HepG2 (cell line): ENCODE measurements around the gene ELN. TPM values are rescaled to one million over a fixed set of nuclear protein-coding genes. Genes with fewer than 3 reads are reported as not detected.

Source experiments
- ATAC-seq: fragments of 200-7000 bp; cut with Tn5 transposase; 3 replicates; pipeline ENCODE4 v1.9.1; 2020; ENCODE audit warnings: mild to moderate bottlenecking, moderate library complexity
- BruUV-seq: library from RNA; stranded (reverse); fragments of 400-500 nt; replicated peaks from 2 replicates; lab custom pipeline; 2021; lab: Mats Ljungman, UMichigan
- CTCF ChIA-PET: fragments of 300-600 bp; formaldehyde crosslinking; extraction: SDS; loops from one replicate; lab custom pipeline; 2021; ENCODE audit warnings: low total read pairs, inconsistent platforms, low intra/inter-chr PET ratio; lab: Yijun Ruan, JAX
- POLR2A ChIA-PET: fragments of 350-600 bp; sonication (Branson Sonifier 250); formaldehyde crosslinking; loops from one replicate; lab custom pipeline; 2020; ENCODE audit warnings: antibody characterized with exemption, inconsistent platforms; lab: Yijun Ruan, JAX
- DNase-seq: peaks from one replicate; pipeline ENCODE4 v3.0.0-alpha.2; 2015; ENCODE audit warnings: low spot score
- FAIRE-seq: peaks from 3 replicates; lab custom pipeline; 2011; peaks lifted over from hg19 to GRCh38; lab: Jason Lieb, UNC
- H2AFZ ChIP-seq: one replicate; pipeline ENCODE4 v1.6.1; 2011; ENCODE audit warnings: low read length, inconsistent platforms
- H3K27ac ChIP-seq: fragments of 300-600 bp; 3 replicates; pipeline ENCODE4 v1.8.0; 2011; ENCODE audit warnings: mixed run types, mild to moderate bottlenecking, mixed read lengths, low read length, inconsistent platforms; ENCODE audit not compliant: insufficient read depth; ENCODE audit errors: extremely low read length
- H3K27me3 ChIP-seq, 2 experiments: fragments of 200-600 bp in 1 of 2; 2 replicates in 1 of 2; 3 replicates in 1 of 2; pipeline versions ENCODE4 v1.6.0 to v1.8.0; 2011; ENCODE audit warnings: low read length in 2 of 2, mild to moderate bottlenecking in 2 of 2, moderate library complexity in 2 of 2, inconsistent platforms in 1 of 2; ENCODE audit not compliant: insufficient read depth in 2 of 2, control insufficient read depth in 1 of 2
- H3K36me3 ChIP-seq, 2 experiments: fragments of 200-600 bp in 1 of 2; replicated peaks in 1 of 2; 2 replicates in 1 of 2; 3 replicates in 1 of 2; pipeline versions ENCODE4 v1.5.1 to v1.8.0; 2011; ENCODE audit warnings: low read length in 2 of 2, inconsistent platforms in 1 of 2; ENCODE audit not compliant: insufficient read depth in 2 of 2, control insufficient read depth in 1 of 2
- H3K4me1 ChIP-seq: 2 replicates; pipeline ENCODE4 v1.5.1; 2012; ENCODE audit warnings: low read length, inconsistent platforms; ENCODE audit not compliant: insufficient read depth
- H3K4me2 ChIP-seq: 2 replicates; pipeline ENCODE4 v1.6.0; 2011; ENCODE audit warnings: low read depth, low read length, inconsistent platforms
- H3K4me3 ChIP-seq, 3 experiments: fragments of 200-600 bp in 1 of 3; sonication (generic), shearing (Covaris generic) in 1 of 3; replicated peaks in 1 of 3; 2 replicates each; pipeline ENCODE4 v1.5.1; 2011 to 2016; ENCODE audit warnings: low read length in 3 of 3, inconsistent platforms in 2 of 3, low read depth in 2 of 3, mild to moderate bottlenecking in 2 of 3, control low read depth in 1 of 3, mixed read lengths in 1 of 3; ENCODE audit not compliant: insufficient read depth in 1 of 3
- H3K79me2 ChIP-seq: one replicate; pipeline ENCODE4 v1.6.1; 2011; ENCODE audit warnings: low read length, inconsistent platforms; ENCODE audit not compliant: insufficient read depth
- H3K9ac ChIP-seq: 2 replicates; pipeline ENCODE4 v1.6.0; 2011; ENCODE audit warnings: mild to moderate bottlenecking, low read depth, low read length, inconsistent platforms; ENCODE audit not compliant: insufficient read depth
- H3K9me3 ChIP-seq: 2 replicates; pipeline ENCODE4 v1.5.1; 2012; ENCODE audit warnings: mild to moderate bottlenecking, low read length
- H4K20me1 ChIP-seq: 2 replicates; pipeline ENCODE4 v1.6.0; 2011; ENCODE audit warnings: inconsistent platforms, mild to moderate bottlenecking, low read length, moderate library complexity; ENCODE audit not compliant: insufficient read depth
- HNRNPL ChIP-seq: fragments of 200-400 bp; formaldehyde crosslinking; IDR thresholded peaks from 2 replicates; pipeline ENCODE4 v1.6.1; 2017; ENCODE audit warnings: mild to moderate bottlenecking, low read depth, low read length
- KMT2A ChIP-seq: sonication (generic); formaldehyde crosslinking; IDR thresholded peaks from 2 replicates; pipeline ENCODE4 v1.4.0; 2020; ENCODE audit warnings: missing genetic modification reagents
- NFYC ChIP-seq: IDR thresholded peaks from 2 replicates; pipeline ENCODE4 v1.6.1; 2016; ENCODE audit warnings: missing genetic modification reagents, missing compliant biosample characterization
- REXO4 ChIP-seq: sonication (generic); formaldehyde crosslinking; IDR thresholded peaks from 2 replicates; pipeline ENCODE4 v1.8.0; 2022; ENCODE audit warnings: missing genetic modification reagents, mild to moderate bottlenecking, borderline replicate concordance
- SIN3A ChIP-seq: IDR thresholded peaks from 2 replicates; pipeline ENCODE4 v1.6.1; 2011; ENCODE audit warnings: low read depth, mild to moderate bottlenecking, control low read depth, low read length, borderline replicate concordance
- SP5 ChIP-seq: IDR thresholded peaks from 2 replicates; pipeline ENCODE4 v1.6.1; 2016; ENCODE audit warnings: low read depth, borderline replicate concordance
- ZNF329 ChIP-seq: sonication (generic); formaldehyde crosslinking; IDR thresholded peaks from 2 replicates; pipeline ENCODE4 v1.9.0; 2021; ENCODE audit warnings: low read depth, mild to moderate bottlenecking, missing genetic modification reagents
- ZNF460 ChIP-seq: sonication (generic); formaldehyde crosslinking; IDR thresholded peaks from 2 replicates; pipeline ENCODE4 v1.5.1; 2020; ENCODE audit warnings: missing genetic modification reagents, mild to moderate bottlenecking, borderline replicate concordance
- ZNF530 ChIP-seq: sonication (generic); formaldehyde crosslinking; IDR thresholded peaks from 2 replicates; pipeline ENCODE4 v1.5.0; 2020; ENCODE audit warnings: low read depth, mild to moderate bottlenecking, missing genetic modification reagents
- ZNF7 ChIP-seq: IDR thresholded peaks from 2 replicates; pipeline ENCODE4 v1.6.1; 2016; ENCODE audit warnings: missing biosample characterization, missing genetic modification reagents
- WGBS: methylation state at CpG from one replicate; pipeline ENCODE4 v1.1.6; 2017; ENCODE audit warnings: low lambda C conversion rate; 5-methylcytosine and 5-hydroxymethylcytosine counted together
- in situ Hi-C: cut with HindIII; loops from 2 replicates; pipeline ENCODE4 v1.10.0; 2017; ENCODE audit warnings: low pct_unique_long_range_greater_than_20kb; ENCODE audit not compliant: extremely low pct_ligation_motif_present
- intact Hi-C: fragments of 100-400 bp; cut with micrococcal nuclease; formaldehyde crosslinking; loops from one replicate; pipeline ENCODE4 v1.10.0; 2022; ENCODE audit not compliant: unreplicated experiment
- polyA plus RNA-seq, 8 experiments: library from polyadenylated mRNA; depleted of rRNA in 3 of 8; stranded (reverse) in 7 of 8; unstranded in 1 of 8; fragments of >200 nt; fragmentation: Illumina TruSeq in 4 of 8; extraction: Trizol in 4 of 8; gene quantifications; 2 replicates each; pipeline versions ENCODE4 v1.2.1 to v1.2.3, GENCODE V29; 2011 to 2016; ENCODE audit warnings: low read depth in 4 of 8, missing spikeins in 1 of 8, mixed read lengths in 1 of 8; ENCODE audit not compliant: insufficient read depth in 1 of 8
- total RNA-seq, 5 experiments: library from RNA; depleted of rRNA; stranded (reverse); fragments of >200 nt; fragmentation: Illumina TruSeq; extraction: Trizol; gene quantifications; 2 replicates each; pipeline ENCODE4 v1.2.3, GENCODE V29; 2016; ENCODE audit warnings: low read depth in 1 of 5
- TF ChIP-seq, protein P1 (sequence below): sonication (generic); formaldehyde crosslinking; IDR thresholded peaks from 2 replicates; pipeline ENCODE4 v1.4.0; 2020; ENCODE audit warnings: mild to moderate bottlenecking, missing genetic modification reagents
- TF ChIP-seq, protein P2 (sequence below): sonication (generic); formaldehyde crosslinking; IDR thresholded peaks from 2 replicates; pipeline ENCODE4 v1.5.0; 2020; ENCODE audit warnings: missing genetic modification reagents, mild to moderate bottlenecking, borderline replicate concordance
- TF ChIP-seq, protein P3 (sequence below): IDR thresholded peaks from 2 replicates; pipeline ENCODE4 v1.6.1; 2016; ENCODE audit warnings: low read depth, control low read depth

Gene ELN
- total and polyA plus RNA-seq, 2 of the 13 experiments (the other 11 are each of a cell fraction or from before 2014, with no cell fraction given): 0.15 to 0.37 TPM

DNA sequence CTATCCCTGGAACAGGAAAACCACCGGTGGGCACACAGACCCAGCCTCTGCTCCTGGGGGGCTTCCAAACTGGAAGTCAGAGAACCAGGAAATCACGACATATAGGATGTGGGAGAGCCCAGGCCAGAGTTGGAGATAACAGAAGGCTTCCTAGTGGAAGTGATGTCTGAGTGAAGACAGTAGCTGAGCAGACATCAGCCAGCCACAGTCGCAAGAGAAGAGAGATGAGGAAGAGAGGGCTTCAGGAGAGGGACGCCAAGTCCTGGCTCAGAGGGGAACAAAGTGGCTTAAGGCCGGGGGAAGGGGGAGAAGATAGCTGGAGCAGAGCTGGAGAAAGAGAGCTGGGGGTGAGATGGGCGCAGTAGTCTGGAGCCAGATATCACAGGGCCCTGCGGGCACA is 30.9 kb upstream of the ELN start (continued):
- TF ChIP-seq, protein P1, sequence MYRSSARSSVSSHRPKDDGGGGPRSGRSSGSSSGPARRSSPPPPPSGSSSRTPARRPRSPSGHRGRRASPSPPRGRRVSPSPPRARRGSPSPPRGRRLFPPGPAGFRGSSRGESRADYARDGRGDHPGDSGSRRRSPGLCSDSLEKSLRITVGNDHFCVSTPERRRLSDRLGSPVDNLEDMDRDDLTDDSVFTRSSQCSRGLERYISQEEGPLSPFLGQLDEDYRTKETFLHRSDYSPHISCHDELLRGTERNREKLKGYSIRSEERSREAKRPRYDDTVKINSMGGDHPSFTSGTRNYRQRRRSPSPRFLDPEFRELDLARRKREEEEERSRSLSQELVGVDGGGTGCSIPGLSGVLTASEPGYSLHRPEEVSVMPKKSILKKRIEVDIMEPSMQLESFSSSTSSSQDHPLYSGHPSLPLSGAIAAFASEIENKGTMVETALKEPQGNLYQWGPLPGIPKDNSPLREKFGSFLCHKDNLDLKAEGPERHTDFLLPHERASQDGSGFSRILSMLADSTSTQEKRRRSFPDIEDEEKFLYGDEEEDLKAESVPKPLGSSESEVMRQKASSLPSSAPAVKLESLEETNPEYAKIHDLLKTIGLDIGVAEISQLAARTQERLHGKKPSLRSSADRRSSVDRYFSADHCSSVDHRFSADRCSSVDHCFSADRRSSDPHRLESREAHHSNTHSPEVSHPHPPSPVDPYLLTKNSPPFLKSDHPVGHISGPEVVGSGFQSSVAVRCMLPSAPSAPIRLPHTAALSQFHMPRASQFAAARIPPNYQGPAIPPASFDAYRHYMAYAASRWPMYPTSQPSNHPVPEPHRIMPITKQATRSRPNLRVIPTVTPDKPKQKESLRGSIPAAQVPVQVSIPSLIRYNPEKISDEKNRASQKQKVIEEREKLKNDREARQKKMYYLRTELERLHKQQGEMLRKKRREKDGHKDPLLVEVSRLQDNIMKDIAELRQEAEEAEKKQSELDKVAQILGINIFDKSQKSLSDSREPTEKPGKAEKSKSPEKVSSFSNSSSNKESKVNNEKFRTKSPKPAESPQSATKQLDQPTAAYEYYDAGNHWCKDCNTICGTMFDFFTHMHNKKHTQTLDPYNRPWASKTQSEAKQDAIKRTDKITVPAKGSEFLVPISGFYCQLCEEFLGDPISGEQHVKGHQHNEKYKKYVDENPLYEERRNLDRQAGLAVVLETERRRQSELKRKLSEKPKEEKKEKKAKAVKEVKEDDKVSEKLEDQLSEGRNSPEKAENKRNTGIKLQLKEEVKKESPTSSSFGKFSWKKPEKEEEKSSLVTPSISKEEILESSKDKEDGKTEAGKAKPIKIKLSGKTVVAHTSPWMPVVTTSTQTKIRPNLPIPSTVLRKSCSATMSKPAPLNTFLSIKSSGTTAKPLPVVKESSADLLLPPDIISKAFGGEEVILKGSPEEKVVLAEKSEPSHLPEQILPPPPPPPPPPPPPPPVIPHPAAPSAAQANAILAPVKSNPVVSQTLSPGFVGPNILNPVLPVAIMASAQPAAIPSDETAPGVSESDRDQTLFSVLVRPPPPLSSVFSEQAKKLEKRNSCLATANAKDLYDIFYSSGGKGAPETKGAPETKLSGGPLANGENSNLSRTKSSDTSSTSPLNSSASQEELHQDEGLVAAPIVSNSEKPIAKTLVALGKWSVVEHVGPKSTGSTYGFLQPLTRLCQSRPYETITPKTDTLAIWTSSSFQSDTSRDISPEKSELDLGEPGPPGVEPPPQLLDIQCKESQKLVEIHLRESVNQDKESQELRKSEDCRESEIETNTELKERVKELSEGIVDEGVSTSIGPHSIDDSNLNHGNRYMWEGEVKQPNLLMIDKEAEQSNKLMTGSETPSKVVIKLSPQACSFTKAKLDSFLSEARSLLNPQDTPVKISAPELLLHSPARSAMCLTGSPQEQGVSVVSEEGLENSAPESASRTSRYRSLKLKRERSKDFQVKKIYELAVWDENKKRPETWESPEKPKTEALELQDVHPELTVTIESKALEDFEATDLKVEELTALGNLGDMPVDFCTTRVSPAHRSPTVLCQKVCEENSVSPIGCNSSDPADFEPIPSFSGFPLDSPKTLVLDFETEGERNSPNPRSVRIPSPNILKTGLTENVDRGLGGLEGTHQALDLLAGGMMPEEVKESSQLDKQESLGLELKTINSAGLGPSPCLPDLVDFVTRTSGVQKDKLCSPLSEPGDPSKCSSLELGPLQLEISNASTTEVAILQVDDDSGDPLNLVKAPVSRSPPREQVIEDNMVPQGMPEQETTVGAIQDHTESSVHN: no peak
- no peak for TF ChIP-seq ZNF530
- no peak for TF ChIP-seq NFYC (CRISPR knock-in tag)
- TF ChIP-seq, all 625 proteins: peak for 0

DNA sequence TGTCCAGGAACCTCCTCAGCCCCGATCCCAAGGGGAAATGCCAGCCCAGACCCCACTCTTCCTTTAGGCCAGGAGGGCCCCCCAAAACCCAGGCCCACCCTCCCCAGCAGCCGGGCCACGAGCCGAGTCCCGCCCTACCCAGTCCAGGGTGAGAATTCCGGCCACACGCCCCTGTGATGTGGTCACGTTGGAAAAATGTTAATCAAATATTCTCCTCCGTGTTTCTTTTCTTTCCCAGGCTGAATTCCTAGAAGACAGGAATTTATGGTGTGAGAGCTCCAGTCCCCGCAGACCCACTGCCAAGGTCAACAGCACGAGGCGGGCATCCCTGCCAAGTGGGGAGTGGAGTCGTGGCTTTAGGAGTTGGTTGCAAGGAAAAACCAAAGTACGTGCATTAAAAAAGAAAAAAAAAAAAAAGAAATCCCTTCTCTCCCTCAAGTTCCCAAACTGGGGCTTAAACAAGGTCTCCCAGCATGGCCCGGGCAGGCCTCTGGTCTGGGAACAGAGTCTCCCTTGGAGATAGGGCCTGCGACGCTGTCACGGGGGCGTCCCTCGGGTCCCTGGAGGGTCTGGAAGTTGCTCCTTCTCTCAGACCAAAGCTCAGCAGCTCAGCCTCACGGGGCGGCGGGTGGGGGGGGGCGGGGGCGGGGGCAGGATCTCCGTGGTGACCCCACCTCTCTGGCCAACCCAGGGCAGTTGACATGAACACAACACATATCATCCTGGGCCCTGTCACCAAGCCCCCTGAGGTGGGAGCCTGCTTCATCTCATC is 28.1 kb upstream of the ELN start:
- Histone ChIP-seq H3K9me3 (peaks cover 5% of the 10 kb centered on the region), H4K20me1 (no peaks in the 10 kb centered on the region), H3K9ac (no peak overlapping the region), H3K4me1 (no peaks in the 10 kb centered on the region), H3K27ac (no peak overlapping the region), H2AFZ (no peak overlapping the region), H3K27me3 (peaks cover 2 to 22% of the 10 kb centered on the region in 2 experiments; a peak in 2 of 5 replicates), H3K79me2 (no peaks in the 10 kb centered on the region), H3K36me3 (no peaks in the 10 kb centered on the region), H3K4me2 (no peak overlapping the region), H3K4me3 (no peak overlapping the region)
- POLR2A ChIA-PET: no interaction called here
- intact Hi-C loops: no loop called here
- CTCF ChIA-PET: no interaction called here
- ATAC-seq: no peak
- no TSS peak for BruUV-seq
- no peak for FAIRE-seq
- in situ Hi-C loops: no loop called here
- no peak for DNase-seq
- WGBS: 43% methylated on average over 12 of the region's 26 CpGs
- TF ChIP-seq SP5 (CRISPR knock-in tag) (no peak), ZNF7 (CRISPR knock-in tag) (no peak), ZNF460 (no peak), HNRNPL (no peak), ZNF329 (CRISPR knock-in tag) (no peak), SIN3A (no peak), REXO4 (CRISPR knock-in tag) (no peak), KMT2A (CRISPR knock-in tag) (no peak)
- TF ChIP-seq, protein P2, sequence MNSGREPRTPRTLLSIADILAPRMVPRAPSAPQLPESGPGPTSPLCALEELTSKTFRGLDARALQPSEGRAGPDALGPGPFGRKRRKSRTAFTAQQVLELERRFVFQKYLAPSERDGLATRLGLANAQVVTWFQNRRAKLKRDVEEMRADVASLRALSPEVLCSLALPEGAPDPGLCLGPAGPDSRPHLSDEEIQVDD (CRISPR knock-in tag): no peak
- TF ChIP-seq, protein P3, sequence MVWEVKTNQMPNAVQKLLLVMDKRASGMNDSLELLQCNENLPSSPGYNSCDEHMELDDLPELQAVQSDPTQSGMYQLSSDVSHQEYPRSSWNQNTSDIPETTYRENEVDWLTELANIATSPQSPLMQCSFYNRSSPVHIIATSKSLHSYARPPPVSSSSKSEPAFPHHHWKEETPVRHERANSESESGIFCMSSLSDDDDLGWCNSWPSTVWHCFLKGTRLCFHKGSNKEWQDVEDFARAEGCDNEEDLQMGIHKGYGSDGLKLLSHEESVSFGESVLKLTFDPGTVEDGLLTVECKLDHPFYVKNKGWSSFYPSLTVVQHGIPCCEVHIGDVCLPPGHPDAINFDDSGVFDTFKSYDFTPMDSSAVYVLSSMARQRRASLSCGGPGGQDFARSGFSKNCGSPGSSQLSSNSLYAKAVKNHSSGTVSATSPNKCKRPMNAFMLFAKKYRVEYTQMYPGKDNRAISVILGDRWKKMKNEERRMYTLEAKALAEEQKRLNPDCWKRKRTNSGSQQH (CRISPR knock-in tag): no peak
